IPS DF 4.7 (cell line): ENCODE data around the gene CCR5AS.
"Not testable (repeated sequence)": the region's sequence is repeated elsewhere in the genome, so short reads cannot be mapped to it uniquely, and the experiment has no call there.

Experiments used
- DNase-seq: peaks from one replicate; pipeline ENCODE4 v3.0.0-alpha.2; 2013; ENCODE audit warnings: low spot score; ENCODE audit errors: extremely low read depth

Gene CCR5AS

GRCh38 chr3:46356909-46357308 is 50.0 kb downstream of the CCR5AS start:
- no peak for DNase-seq

GRCh38 chr3:46356276-46356675 is 50.6 kb downstream of the CCR5AS start:
- no peak for DNase-seq

- no peak for DNase-seq
Observed at GRCh38 chr3:46354984-46355383, 51.9 kb downstream of the CCR5AS start.

DNA sequence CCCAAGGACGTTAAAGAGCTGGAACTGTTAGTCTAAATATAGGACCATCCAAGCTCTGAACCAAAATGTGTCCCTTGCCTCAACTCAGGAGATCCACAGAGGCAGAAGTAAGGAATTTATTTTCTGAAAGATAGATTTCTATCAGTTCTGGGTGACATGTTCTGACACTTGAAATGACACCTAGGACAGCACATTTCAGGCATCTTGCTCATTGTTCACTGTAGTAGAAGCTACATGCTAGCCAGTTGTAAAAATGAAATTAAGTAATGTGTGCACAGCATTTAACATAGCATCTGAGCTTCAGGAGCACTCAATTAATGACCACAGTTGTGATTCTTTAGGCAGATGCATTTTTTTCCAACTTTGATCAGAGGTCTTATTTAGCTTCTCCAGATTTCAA is 52.4 kb downstream of the CCR5AS start:
- no peak for DNase-seq

- DNase-seq: no peak
Observed at GRCh38 chr3:46353647-46354410, 53.0 kb downstream of the CCR5AS start, which contains the start of gene CCR2. TSS of gene CCR2 (plus strand) at chr3:46354111. CDS start at chr3:46357528, 3,417 bp downstream.

GRCh38 chr3:46353090-46353489 is 53.8 kb downstream of the CCR5AS start:
- no peak for DNase-seq

GRCh38 chr3:46351646-46352045 is 55.2 kb downstream of the CCR5AS start:
- no peak for DNase-seq

DNA sequence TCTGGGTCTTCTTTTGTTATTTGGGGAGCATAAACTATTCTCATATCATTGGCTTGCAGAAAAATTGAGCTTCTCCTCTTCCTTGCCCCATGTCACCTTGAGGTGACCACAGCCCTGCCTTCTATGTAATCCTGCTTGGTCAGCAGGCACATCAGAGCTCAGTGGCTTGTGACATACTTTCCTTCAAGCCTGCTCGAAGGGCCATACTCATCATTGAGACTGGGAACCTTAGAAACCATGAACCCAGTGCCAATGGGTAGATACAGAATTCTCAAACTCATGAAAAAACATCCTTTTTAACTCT is 56.7 kb downstream of the CCR5AS start:
- DNase-seq: no peak

GRCh38 chr3:46349484-46350261 is 57.2 kb downstream of the CCR5AS start:
- DNase-seq: no peak

- no peak for DNase-seq
Observed at GRCh38 chr3:46348823-46349482, 57.9 kb downstream of the CCR5AS start.

DNA sequence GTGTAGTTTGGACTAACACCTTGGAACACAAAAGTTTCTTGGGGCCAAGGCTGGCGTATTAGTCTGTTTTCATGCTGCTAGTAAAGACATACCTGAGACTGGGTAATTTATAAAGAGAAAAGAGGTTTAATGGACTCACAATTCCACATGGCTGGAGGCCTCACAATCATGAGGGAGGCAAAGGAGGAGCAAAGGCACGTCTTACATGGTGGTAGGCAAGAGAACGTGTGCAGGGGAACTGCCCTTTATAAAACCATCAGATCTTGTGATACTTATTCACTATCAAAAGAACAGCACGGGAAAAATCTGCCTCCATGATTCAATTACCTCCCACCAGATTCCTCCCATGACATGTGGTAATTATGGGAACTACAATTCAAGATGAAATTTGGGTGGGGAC is 62.4 kb downstream of the CCR5AS start:
- no peak for DNase-seq

DNA sequence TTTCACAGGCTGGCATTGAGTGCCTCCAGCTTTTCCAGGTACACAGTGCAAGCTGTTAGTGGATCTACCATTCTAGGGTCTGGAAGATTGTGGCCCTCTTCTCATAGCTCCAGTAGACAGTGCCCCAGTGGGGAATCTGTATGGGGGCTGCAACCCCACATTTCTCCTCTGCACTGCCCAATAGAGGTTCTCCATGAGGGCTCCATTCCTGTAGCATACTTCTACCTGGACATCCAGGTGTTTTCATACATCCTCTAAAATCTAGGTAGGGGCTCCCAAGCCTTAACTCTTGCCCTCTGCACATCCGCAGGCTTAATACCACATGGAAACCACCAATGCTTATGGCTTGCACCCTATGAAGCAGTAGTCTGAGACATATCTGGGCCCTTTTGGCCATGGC is 68.0 kb downstream of the CCR5AS start:
- DNase-seq: no peak

GRCh38 chr3:46337911-46338310 is 69.0 kb downstream of the CCR5AS start:
- DNase-seq: no peak

GRCh38 chr3:46335541-46335940 is 71.3 kb downstream of the CCR5AS start:
- DNase-seq: no peak

- DNase-seq: no peak
Observed at GRCh38 chr3:46334741-46335478, 72.0 kb downstream of the CCR5AS start.

GRCh38 chr3:46330676-46331075 is 76.2 kb downstream of the CCR5AS start:
- DNase-seq: not testable (repeated sequence)

GRCh38 chr3:46325645-46326300 is 81.1 kb downstream of the CCR5AS start:
- no peak for DNase-seq

DNA sequence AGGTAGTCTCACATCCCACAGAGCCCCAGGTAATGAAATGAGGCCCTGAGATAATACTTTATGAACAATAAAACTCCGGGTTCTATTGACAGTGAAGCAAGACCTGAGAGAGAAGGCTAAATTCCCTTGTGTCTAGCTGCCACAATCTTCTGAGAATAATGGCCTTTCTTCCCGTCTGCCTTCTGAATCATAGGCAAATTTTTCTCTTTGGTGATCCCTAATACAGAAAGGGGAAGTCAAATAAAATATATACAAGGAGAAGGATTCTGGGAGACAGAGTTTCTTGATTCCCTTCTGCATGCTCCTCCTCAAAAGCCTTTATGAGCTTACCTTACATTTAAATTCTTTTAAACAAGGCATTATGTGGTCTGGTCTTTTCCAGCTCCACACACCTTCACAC is 82.8 kb downstream of the CCR5AS start:
- no peak for DNase-seq

DNA sequence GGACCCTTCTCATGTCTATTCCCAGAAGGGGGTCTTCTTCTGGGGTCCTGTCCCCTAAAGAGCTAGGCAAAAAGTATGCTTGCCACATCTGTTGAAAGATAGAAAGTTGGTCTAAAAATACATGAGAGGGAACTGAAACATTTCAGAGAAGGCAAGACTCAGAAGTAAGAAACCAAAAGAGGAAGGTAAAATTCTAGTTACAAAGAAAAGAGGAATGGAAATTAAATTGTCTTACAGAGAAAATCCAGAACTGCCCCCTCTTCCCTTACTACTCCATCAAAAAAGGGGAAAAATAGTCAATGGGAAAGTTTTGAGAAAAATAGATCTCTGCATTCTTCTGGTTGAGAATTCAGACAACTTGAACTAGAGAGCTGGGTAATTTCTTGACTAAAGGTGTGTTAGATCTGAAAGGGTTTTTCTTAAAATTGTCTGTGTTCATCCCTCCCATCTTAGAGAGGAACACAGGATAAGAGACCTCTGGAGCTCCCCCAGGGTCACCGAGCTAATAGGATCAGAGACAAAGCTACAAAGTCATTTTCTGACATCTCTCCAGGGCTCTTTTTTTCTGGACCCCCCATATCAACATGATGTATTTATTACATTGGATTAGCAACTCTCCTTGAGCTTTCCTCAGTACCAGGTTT is 85.3 kb downstream of the CCR5AS start:
- no peak for DNase-seq

GRCh38 chr3:46318207-46318927 is 88.5 kb downstream of the CCR5AS start:
- DNase-seq: no peak
